Activated naive CD4-positive, alpha-beta T cell treated with anti-CD3 and anti-CD28 coated beads, Interleukin-2, amount 50 U/mL, for 72 hours (primary cell): ENCODE data around the gene EMP2. TPM values are rescaled to one million over a fixed set of nuclear protein-coding genes. Genes with fewer than 3 reads are reported as not detected.
"Not testable (repeated sequence)": the region's sequence is repeated elsewhere in the genome, so short reads cannot be mapped to it uniquely, and the experiment has no call there.

ENCODE experiments used
- ATAC-seq, 2 donors: fragments of 150-1000 bp; cut with Tn5 transposase; 2 replicates each; pipeline ENCODE4 v1.10.0; 2021; ENCODE audit warnings: mild to moderate bottlenecking in 2 of 2, moderate library complexity in 2 of 2
- DNase-seq, 2 donors: peaks; one replicate each; pipeline ENCODE4 v3.0.0; 2021 to 2022; ENCODE audit warnings: low spot score in 2 of 2
- H3K27ac Mint-ChIP-seq, 2 donors: one replicate each; pipeline ENCODE4 v1.8.0; 2022; ENCODE audit warnings: mild to moderate bottlenecking in 2 of 2, mixed read lengths in 2 of 2
- H3K36me3 Mint-ChIP-seq, 2 donors: one replicate each; pipeline ENCODE4 v1.8.0; 2022; ENCODE audit warnings: mixed read lengths in 2 of 2
- H3K9me3 Mint-ChIP-seq, 2 donors: one replicate each; pipeline ENCODE4 v1.8.0; 2022; ENCODE audit warnings: mixed read lengths in 2 of 2
- total RNA-seq, 2 donors: library from RNA; stranded (reverse); gene quantifications; one replicate each; pipeline ENCODE4 v1.2.3, GENCODE V29; 2022

The EMP2 gene
- total RNA-seq, 2 donors from 2014 or later, result not detected

DNA sequence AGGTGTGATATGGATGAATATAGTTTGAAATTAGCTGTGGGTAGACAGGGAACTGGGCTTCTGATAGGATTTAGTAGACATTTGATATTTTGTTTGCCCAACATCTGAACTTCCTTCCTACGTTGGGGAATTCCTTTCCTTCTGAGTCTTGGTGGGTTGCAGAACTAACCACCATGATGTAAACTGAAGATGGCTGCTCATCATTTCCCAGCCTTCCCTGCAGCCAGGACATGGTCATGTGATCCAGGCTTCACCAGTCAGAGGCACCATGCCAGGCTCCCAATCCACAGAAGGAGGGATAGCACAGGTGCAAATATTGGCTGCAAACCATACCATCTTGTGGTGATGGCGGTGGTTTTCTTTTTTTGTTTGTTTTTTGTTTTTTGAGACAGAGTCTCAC is 57.4 kb downstream of the EMP2 start:
- no peak for ATAC-seq
- DNase-seq, result no peak
- no peaks in the 10 kb centered on the region for H3K9me3 Mint-ChIP-seq
- H3K36me3 Mint-ChIP-seq, result no peaks in the 10 kb centered on the region
- no peak overlapping the region for H3K27ac Mint-ChIP-seq

DNA sequence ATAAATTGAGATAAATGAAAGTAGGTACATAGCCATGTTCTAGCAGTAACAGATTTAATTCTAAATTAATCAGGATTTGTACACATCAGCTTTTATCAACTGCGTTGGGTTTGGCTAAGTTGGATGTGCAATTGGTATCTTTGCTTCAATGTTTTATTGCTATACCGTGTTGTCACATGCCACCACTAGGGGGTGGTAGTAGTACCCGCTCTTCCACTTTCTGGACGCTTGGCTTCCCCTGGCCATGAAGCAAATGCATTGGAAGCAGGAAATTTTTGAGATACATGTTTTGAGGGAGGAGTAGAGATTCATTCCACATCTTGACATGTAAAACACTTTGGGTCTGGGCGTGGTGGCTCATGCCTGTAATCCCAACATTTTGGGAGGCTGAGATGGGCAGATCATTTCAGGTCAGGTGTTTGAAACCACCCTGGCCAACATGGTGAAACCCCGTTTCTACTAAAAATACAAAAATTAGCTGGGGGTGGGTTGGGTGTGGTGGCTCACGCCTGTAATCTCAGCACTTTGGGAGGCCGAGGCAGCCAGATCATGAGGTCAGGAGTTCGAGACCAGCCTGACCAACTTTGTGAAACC is 58.6 kb downstream of the EMP2 start:
- DNase-seq, result peak; percentile 53 to 54
- H3K27ac Mint-ChIP-seq, result no peak overlapping the region
- H3K36me3 Mint-ChIP-seq, result no peaks in the 10 kb centered on the region
- no peaks in the 10 kb centered on the region for H3K9me3 Mint-ChIP-seq
- ATAC-seq, result peak; percentile 50 to 67

DNA sequence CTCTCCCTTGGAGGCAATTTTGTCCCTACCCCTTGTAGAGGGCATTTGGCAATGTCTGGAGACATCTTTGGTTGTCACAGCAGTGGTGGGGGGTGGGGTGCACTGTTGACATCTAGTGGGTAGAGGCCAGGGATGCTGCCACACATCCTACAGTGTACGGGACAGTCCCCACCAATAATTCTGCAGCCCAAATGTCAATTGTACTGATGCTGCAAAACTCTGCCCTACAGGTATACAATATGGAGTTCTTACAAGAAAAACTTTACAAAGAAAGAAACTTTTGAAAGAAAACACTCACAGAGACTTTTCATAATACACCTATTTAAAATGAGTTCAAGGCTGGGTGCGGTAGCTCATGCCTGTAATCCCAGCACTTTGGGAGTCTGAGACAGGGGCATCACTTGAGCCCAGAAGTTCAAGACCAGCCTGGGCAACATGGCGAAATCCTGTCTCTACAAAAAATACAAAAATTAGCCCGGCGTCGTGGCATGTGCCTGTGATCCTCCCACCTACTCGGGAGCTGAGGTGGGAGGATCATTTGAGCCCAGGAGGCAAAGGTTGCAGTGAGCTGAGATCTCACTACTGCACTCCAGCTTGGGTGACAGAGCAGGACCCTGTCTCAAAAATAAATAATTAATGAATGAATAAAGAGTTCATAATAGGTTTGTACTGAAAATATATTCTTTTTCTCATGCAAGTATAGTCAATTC is 59.4 kb downstream of the EMP2 start:
- H3K36me3 Mint-ChIP-seq, result no peaks in the 10 kb centered on the region
- H3K27ac Mint-ChIP-seq, result no peak overlapping the region
- ATAC-seq (no peak), DNase-seq (no peak)
- no peaks in the 10 kb centered on the region for H3K9me3 Mint-ChIP-seq

DNA sequence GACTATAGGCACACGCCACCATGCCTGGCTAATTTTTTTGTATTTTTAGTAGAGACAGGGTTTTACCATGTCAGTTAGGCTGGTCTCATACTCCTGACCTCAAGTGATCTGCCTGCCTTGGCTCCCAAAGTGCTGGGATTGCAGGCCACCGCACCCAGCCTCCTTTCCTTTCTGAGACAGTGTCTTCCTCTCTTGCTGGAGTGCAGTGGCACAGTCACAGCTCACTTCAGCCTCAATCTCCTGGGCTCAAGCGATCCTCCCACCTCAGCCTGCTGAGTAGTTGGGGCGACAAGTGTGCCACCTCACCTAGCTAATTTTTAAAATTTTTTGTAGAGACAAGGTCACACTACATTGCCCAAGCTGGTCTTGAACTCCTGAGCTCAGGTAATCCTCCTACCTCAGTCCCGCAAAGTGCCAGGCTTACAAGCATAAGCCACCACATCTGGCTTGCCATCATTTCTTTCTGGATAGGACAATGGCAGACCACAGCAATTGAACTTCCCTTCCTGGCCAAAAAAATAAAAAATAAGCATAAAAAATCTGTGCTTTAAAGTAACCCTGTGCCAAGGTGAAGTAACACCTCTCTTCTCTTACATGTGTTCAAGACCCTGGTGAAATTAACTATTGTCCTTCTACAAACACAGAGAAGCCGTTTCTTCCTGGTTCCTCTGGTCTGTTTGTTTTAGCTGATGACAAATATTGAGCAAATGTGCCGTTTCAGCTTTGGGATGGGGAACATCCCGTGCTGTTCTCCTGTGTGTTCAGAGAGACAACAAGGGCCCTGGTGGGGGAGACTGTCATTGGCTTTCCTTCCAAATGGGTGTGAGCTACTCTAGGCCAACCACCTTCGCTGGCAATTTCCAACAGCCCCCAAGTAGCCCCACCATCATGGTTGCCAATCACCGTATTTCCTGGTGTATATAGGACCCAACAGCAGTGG is 60.2 kb downstream of the EMP2 start:
- DNase-seq (no peak), ATAC-seq (no peak)
- Mint-ChIP-seq H3K36me3 (no peaks in the 10 kb centered on the region), H3K9me3 (no peaks in the 10 kb centered on the region), H3K27ac (no peak overlapping the region)

DNA sequence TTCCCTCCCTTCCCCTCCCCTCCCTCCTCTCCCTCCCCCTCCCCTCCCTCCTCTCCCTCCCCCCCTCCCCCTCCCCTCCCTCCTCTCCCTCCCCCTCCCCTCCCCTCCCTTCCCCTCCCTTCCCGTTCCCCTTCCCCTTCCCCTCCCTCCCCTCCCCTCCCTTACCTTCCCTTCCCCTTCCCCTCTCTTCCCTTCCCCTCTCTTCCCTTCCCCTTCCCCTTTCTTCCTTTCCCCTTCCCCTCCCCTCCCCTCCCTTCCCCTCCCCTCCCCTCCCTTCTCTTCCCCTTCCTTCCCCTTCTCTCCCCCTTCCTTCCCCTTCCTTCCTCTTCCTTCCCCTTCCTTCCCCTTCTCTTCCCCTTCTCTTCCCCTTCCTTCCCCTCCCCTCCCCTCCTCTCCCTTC is 61.1 kb downstream of the EMP2 start:
- H3K27ac Mint-ChIP-seq, result no peak overlapping the region

DNA sequence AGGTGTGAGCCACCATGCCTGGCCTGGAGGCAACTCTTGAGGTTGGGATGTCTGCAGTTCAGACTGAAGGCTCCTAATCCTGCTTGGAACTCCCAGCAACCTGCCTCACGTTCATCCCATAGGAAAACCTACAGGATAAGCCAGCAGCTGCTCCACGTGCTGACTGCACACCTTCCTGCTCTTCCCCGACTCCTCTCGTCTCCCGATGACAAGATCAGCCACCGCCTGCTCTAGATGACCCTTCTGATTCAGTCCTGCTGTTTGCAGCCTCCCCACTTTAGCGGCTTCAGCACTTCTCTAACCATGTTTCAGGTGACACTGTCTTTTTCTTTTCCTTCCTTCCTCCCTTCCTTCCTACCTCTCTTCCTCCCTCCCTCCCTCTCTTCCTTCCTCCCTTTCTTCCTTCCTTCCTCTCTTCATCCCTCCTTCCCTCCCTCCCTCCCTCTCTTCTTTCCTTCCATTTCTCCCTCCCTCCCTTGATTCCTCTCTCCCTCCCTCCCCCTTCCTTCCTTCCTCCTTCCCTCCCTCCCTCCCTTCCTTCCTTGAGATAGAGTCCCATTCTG is 61.8 kb downstream of the EMP2 start:
- DNase-seq (no peak), ATAC-seq (no peak)
- no peaks in the 10 kb centered on the region for H3K9me3 Mint-ChIP-seq
- H3K27ac Mint-ChIP-seq, result no peak overlapping the region
- H3K36me3 Mint-ChIP-seq, result no peaks in the 10 kb centered on the region

More for the DNA sequence above, 61.1 kb downstream of the EMP2 start:
- Mint-ChIP-seq H3K36me3 (no peaks in the 10 kb centered on the region), H3K9me3 (no peaks in the 10 kb centered on the region)
- ATAC-seq, result no peak
- DNase-seq, result no peak

GRCh38 chr16:10517868-10518267 is 62.5 kb downstream of the EMP2 start:
- DNase-seq (no peak), ATAC-seq (no peak)
- Mint-ChIP-seq H3K27ac (no peak overlapping the region), H3K9me3 (no peaks in the 10 kb centered on the region), H3K36me3 (no peaks in the 10 kb centered on the region)

GRCh38 chr16:10514369-10515055 is 65.9 kb downstream of the EMP2 start:
- Mint-ChIP-seq H3K9me3 (no peaks in the 10 kb centered on the region), H3K36me3 (no peaks in the 10 kb centered on the region), H3K27ac (no peak overlapping the region)
- peak in 1 of 2 donors; percentile 37 for DNase-seq
- no peak for ATAC-seq

- ATAC-seq (peak; percentile 90 to 91), DNase-seq (no peak)
- Mint-ChIP-seq H3K36me3 (no peaks in the 10 kb centered on the region), H3K27ac (peak overlapping the region in 1 of 2 donors; percentile 65), H3K9me3 (no peaks in the 10 kb centered on the region)
Measured at GRCh38 chr16:10511829-10512228, 68.6 kb downstream of the EMP2 start.

GRCh38 chr16:10510279-10510678 is 70.1 kb downstream of the EMP2 start:
- no peaks in the 10 kb centered on the region for H3K9me3 Mint-ChIP-seq
- DNase-seq (no peak), ATAC-seq (no peak)
- no peaks in the 10 kb centered on the region for H3K36me3 Mint-ChIP-seq
- peak overlapping the region in 1 of 2 donors; percentile 65 for H3K27ac Mint-ChIP-seq

DNA sequence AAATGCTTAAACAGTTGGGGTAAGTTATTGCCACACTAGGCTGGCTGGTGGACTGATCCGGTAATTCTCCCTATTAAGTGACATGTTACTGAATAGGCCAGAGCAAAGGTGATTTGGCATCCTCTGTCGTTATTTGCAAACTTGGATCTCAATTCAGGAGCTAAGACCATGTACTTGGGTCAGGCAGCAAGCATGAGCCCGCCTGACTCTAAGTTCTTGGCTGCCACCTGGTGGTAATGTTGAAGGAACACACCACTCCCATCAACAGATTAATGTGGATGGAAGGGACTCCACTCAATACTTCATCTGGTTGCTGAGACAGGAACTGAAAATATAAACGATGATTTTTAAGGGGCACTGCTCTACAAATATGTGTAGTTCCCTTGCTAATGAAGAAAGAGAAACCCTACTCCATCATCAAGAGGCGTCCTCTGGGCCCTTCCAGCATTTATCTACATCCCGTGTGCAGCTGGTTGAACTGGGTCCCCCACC is 70.8 kb downstream of the EMP2 start:
- Mint-ChIP-seq H3K36me3 (no peaks in the 10 kb centered on the region), H3K27ac (peak overlapping the region in 1 of 2 donors; percentile 65), H3K9me3 (no peaks in the 10 kb centered on the region)
- ATAC-seq (peak; percentile 69 to 74), DNase-seq (peak in 1 of 2 donors; percentile 72)

GRCh38 chr16:10505286-10505685 is 75.1 kb downstream of the EMP2 start:
- not testable (repeated sequence) for H3K36me3 Mint-ChIP-seq, ATAC-seq, H3K9me3 Mint-ChIP-seq, H3K27ac Mint-ChIP-seq, DNase-seq

DNA sequence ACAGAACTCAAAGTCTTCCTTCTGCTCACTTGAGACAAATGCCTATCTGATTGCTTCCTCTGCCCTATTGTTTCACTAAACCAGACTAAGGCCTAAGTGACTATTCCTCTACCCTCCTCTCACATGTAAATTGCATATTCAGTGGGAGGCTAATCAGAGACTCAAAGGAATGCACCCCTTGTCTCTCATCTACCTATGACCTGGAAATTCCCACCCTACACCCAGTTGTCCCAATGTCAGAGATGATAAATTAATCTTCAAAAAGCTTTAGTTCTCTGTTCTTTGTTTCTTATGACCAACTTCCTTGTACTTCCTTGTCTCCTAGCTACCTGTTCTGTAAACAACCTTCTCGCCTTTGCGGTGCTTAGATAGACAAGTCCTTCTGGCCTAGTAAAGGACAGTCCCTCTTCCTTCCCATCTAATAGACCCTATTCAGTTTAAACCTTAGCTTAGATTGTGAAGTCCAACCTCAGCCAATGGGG is 76.0 kb downstream of the EMP2 start:
- ATAC-seq (no peak), DNase-seq (no peak)
- Mint-ChIP-seq H3K27ac (peak overlapping the region in 1 of 2 donors; percentile 31), H3K36me3 (no peaks in the 10 kb centered on the region), H3K9me3 (no peaks in the 10 kb centered on the region)

- ATAC-seq (no peak), DNase-seq (no peak)
- no peak overlapping the region for H3K27ac Mint-ChIP-seq
- H3K9me3 Mint-ChIP-seq, result no peaks in the 10 kb centered on the region
- H3K36me3 Mint-ChIP-seq, result no peaks in the 10 kb centered on the region
Measured at GRCh38 chr16:10502776-10503175, 77.6 kb downstream of the EMP2 start.

- no peak for DNase-seq
- H3K27ac Mint-ChIP-seq, result no peak overlapping the region
- peak in 1 of 2 donors; percentile 39 for ATAC-seq
- no peaks in the 10 kb centered on the region for H3K9me3 Mint-ChIP-seq
- H3K36me3 Mint-ChIP-seq, result no peaks in the 10 kb centered on the region
Measured at GRCh38 chr16:10501016-10501607, 79.3 kb downstream of the EMP2 start.

DNA sequence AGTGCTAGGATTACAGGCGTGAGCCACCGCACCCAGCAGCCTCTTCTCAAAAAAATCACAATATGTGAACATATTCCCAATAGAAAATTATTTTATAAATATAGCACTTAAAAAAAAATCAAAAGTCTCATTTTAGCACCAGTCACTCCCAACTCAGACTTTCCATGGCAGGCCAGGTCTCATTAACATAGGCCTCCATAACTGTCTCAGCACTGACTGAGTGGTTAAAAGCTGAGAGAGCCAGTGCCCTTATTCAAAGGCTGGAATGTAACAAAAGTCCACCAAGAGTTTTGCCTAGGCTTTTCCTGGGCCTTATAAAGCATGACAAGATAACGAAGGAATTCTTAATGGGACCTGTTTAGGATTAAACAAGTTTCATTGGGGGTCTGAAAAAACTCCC is 79.8 kb downstream of the EMP2 start:
- Mint-ChIP-seq H3K36me3 (peaks cover under 1 to 1% of the 10 kb centered on the region in 2 donors), H3K27ac (no peak overlapping the region), H3K9me3 (peaks cover 0 to under 1% of the 10 kb centered on the region in 2 donors)
- ATAC-seq, result peak; percentile 41 to 57
- no peak for DNase-seq
